Endothelial cell of coronary artery (primary cell): ENCODE results near the gene B3GLCT. TPM values are rescaled to one million over a fixed set of nuclear protein-coding genes. Genes with fewer than 3 reads are reported as not detected.

Experiments used
- total RNA-seq: library from RNA; depleted of rRNA; stranded (reverse); fragments of >200 nt; gene quantifications from 2 replicates; pipeline ENCODE4 v1.2.3, GENCODE V29; 2014

B3GLCT gene
- 13.0 and 18.4 TPM in 2 replicates for total RNA-seq

GRCh38 chr13:31199849-31200636, at the start of gene B3GLCT:
Gene B3GLCT (plus strand): TSS chr13:31199975. CDS start chr13:31200085, 110 bp downstream.

GRCh38 chr13:31161557-31162150, 38.1 kb upstream of the B3GLCT start, which contains the start of gene HSPH1:
Gene HSPH1 (minus strand): TSS chr13:31161904. CDS start chr13:31161582, 322 bp downstream.

Other genes with a start within 250 kb of the B3GLCT start
- 63.3 and 70.3 TPM in 2 replicates for gene HSPH1, start 38.1 kb upstream of the B3GLCT start, total RNA-seq